Loucy (cell line): ENCODE results near the gene PITRM1.

Experiments
- EZH2phosphoT487 ChIP-seq: fragments of 200-600 bp; IDR thresholded peaks from 2 replicates; pipeline ENCODE4 v1.6.1; 2018; ENCODE audit warnings: antibody characterized with exemption, mild to moderate bottlenecking, moderate library complexity, borderline replicate concordance
- TF ChIP-seq, protein P1 (sequence below): fragments of 200-600 bp; sonication (generic); conservative IDR thresholded peaks from 2 replicates; pipeline ENCODE4 v1.5.1; 2014; ENCODE audit warnings: mild to moderate bottlenecking, antibody characterized with exemption, low read length

DNA sequence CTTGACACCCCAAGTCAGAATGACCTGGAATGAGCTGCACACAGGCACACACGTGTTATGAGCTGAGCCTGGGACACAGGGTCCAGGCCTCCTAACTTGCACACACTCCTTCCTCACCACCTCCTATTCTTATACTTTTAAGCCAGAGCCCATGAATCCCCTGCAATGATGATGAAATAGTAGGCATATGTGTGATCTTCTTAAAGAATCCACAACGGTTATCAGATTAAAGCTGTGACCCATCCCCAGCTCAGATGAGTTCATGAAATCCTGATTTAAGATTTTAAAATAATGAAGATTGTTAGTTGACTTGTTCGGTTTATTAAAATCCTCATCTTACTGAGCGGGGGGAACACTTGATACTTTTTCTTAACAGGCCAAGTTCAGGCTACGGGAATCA, 38.6 kb downstream of the PITRM1 start:
- TF ChIP-seq, protein P1, sequence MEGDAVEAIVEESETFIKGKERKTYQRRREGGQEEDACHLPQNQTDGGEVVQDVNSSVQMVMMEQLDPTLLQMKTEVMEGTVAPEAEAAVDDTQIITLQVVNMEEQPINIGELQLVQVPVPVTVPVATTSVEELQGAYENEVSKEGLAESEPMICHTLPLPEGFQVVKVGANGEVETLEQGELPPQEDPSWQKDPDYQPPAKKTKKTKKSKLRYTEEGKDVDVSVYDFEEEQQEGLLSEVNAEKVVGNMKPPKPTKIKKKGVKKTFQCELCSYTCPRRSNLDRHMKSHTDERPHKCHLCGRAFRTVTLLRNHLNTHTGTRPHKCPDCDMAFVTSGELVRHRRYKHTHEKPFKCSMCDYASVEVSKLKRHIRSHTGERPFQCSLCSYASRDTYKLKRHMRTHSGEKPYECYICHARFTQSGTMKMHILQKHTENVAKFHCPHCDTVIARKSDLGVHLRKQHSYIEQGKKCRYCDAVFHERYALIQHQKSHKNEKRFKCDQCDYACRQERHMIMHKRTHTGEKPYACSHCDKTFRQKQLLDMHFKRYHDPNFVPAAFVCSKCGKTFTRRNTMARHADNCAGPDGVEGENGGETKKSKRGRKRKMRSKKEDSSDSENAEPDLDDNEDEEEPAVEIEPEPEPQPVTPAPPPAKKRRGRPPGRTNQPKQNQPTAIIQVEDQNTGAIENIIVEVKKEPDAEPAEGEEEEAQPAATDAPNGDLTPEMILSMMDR, result no peak
- no peak for TF ChIP-seq EZH2phosphoT487
